ENCODE measurements around the gene ATXN1.

GRCh38 chr6:16585805-16586204 lies 175.5 kb downstream of the ATXN1 start:
- TF ChIP-seq SP1 (IDR thresholded peaks at IDR 0.05) (no peak), FOXM1 (IDR thresholded peaks at IDR 0.05; ENCODE audit: borderline replicate concordance) (no peak)

All from HEK293T (cell line).